Spleen (tissue), 7 donors: ENCODE results near the gene GRIK3.

Source experiments
- CTCF ChIP-seq, 11 experiments: fragments of 200-600 bp in 7 of 11; fragments of 450-650 bp in 4 of 11; sonication (generic) in 4 of 11; IDR thresholded peaks in 8 of 11; conservative IDR thresholded peaks in 3 of 11; 1 replicate in 7 of 11; 2 replicates in 4 of 11; pipeline versions ENCODE4 v1.4.0 to v1.8.0; 2016 to 2021; ENCODE audit warnings: antibody characterized with exemption in 11 of 11, inconsistent platforms in 4 of 11, mild to moderate bottlenecking in 1 of 11
- POLR2A ChIP-seq, 3 donors: fragments of 450-650 bp; IDR thresholded peaks; one replicate each; pipeline ENCODE4 v1.5.1; 2017; ENCODE audit warnings: antibody characterized with exemption in 3 of 3, mild to moderate bottlenecking in 1 of 3
- donor health status: DM: no; HTN: no; CAD: no; lungs with moderate emphysema.
- donor health status: DM: no; HTN: no; CAD: no.
- donor health status: DM: no; HTN: no; CAD: no.

- TF ChIP-seq CTCF (IDR thresholded peaks at IDR 0.05 in 8 of 11, conservative IDR thresholded peaks at IDR 0.05 in 3 of 11) (no peak), POLR2A (IDR thresholded peaks at IDR 0.05) (no peak)
Measured at GRCh38 chr1:36824390-36824861, 209.9 kb downstream of the GRIK3 start.
